ENCODE results near the gene KDM5B.
"Not testable (repeated sequence)": the region's sequence is repeated elsewhere in the genome, so short reads cannot be mapped to it uniquely, and the experiment has no call there.

Gene KDM5B

GRCh38 chr1:202762019-202762418, 46.2 kb downstream of the KDM5B start:
- peaks cover 28% of the 10 kb centered on the region for H3K36me3 ChIP-seq (ENCODE audit: control insufficient read depth, insufficient read depth, low read length)

DNA sequence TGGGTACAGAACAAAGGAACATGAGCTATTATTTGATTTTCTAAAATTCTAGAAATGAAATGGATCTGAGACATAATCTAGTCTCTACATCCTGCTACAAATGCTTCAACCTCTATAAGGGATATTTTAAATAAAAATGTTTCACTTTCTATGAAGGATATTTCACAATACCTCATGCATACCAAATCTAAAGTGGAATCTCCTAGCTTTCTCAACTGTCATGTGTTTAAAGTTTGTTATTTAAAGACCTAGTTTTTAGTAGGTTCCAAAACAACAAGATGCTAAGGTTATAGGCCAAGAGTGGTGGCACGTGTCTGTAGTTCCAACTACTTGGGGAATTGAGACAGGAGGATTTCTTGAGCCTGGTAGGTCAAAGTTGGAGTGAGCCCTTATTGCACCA, 47.6 kb downstream of the KDM5B start:
- Histone ChIP-seq H3K4me3 (ENCODE audit: low read depth, low read length) (no peak overlapping the region), H3K27me3 (ENCODE audit: control insufficient read depth, insufficient read depth, low read length) (no peaks in the 10 kb centered on the region), H3K4me1 (ENCODE audit: control insufficient read depth, insufficient read depth, low read length) (no peaks in the 10 kb centered on the region), H3K36me3 (ENCODE audit: control insufficient read depth, insufficient read depth, low read length) (peaks cover 32% of the 10 kb centered on the region), H3K9me3 (ENCODE audit: control insufficient read depth, insufficient read depth, low read length) (no peaks in the 10 kb centered on the region), H3K9ac (ENCODE audit: low read depth, low read length) (no peak overlapping the region)

More at GRCh38 chr1:202762019-202762418, 46.2 kb downstream of the KDM5B start:
- Histone ChIP-seq H3K4me1 (ENCODE audit: control insufficient read depth, insufficient read depth, low read length) (no peaks in the 10 kb centered on the region), H3K4me3 (ENCODE audit: low read depth, low read length) (no peak overlapping the region), H3K9ac (ENCODE audit: low read depth, low read length) (no peak overlapping the region), H3K9me3 (ENCODE audit: control insufficient read depth, insufficient read depth, low read length) (no peaks in the 10 kb centered on the region), H3K27me3 (ENCODE audit: control insufficient read depth, insufficient read depth, low read length) (no peaks in the 10 kb centered on the region)

DNA sequence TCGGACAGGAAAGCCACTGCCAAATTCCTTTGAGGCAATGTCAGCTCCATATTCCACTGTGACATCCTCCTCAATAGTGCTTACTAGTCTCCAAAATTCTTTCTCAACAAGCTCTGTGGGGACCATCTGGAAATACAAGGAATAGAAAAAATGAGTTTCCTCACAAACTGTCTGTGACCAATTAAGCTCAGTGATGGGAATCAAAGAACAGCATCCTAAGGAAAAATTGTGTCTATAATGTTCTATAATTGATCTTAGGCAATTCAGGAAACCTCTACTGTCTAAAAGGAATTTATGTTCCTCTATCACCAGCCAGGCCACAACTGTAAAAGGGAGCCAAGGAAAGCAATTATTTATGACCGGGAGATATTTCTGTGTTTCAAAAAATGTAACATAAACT, 51.8 kb downstream of the KDM5B start:
- Histone ChIP-seq H3K9me3 (ENCODE audit: control insufficient read depth, insufficient read depth, low read length) (no peaks in the 10 kb centered on the region), H3K36me3 (ENCODE audit: control insufficient read depth, insufficient read depth, low read length) (peaks cover 58% of the 10 kb centered on the region), H3K27me3 (ENCODE audit: control insufficient read depth, insufficient read depth, low read length) (no peaks in the 10 kb centered on the region), H3K4me1 (ENCODE audit: control insufficient read depth, insufficient read depth, low read length) (no peaks in the 10 kb centered on the region), H3K4me3 (ENCODE audit: low read depth, low read length) (no peak overlapping the region), H3K9ac (ENCODE audit: low read depth, low read length) (no peak overlapping the region)

DNA sequence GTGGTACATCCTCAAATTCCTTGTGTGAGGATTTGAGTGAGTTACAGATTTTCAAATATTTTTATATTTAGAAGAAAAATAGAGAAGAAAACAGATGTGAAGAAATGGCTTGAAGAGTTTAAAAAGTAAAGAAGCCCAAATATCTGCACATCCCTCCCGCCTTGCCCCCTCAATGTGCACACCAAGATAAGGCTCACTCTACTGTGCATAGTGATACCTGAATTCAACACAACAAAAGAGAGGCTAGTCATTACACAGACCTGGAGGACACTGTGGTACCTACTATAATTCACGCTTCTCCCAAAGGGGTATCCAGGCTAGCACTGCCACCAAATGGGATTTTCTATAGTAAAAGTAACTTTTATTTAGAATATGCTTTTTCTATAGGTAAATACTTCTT, 53.9 kb downstream of the KDM5B start:
- H3K36me3 ChIP-seq (ENCODE audit: control insufficient read depth, insufficient read depth, low read length): peaks cover 58% of the 10 kb centered on the region
- H3K9me3 ChIP-seq (ENCODE audit: control insufficient read depth, insufficient read depth, low read length): no peaks in the 10 kb centered on the region
- no peaks in the 10 kb centered on the region for H3K4me1 ChIP-seq (ENCODE audit: control insufficient read depth, insufficient read depth, low read length)
- no peak overlapping the region for H3K9ac ChIP-seq (ENCODE audit: low read depth, low read length)
- H3K4me3 ChIP-seq (ENCODE audit: low read depth, low read length): no peak overlapping the region
- no peaks in the 10 kb centered on the region for H3K27me3 ChIP-seq (ENCODE audit: control insufficient read depth, insufficient read depth, low read length)

DNA sequence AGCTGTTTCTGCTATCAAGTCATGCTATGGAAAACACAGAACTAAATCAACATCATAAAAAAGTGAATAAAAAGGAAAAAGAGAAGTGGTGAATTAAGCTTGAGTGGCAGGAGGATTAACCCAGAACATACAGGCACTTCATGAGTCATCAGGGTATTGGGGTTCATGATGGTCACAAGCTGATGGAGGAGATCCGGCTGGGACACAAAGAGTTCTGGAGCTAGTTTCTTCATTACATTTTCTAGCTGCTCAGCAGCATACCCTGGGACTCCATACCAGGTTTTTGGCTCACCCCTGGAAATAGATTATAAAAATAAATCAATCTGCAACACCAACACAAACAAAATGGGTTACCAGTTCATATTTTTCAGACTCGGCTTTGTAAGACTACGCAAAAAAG, 55.4 kb downstream of the KDM5B start:
- no peaks in the 10 kb centered on the region for H3K27me3 ChIP-seq (ENCODE audit: control insufficient read depth, insufficient read depth, low read length)
- peaks cover 59% of the 10 kb centered on the region for H3K36me3 ChIP-seq (ENCODE audit: control insufficient read depth, insufficient read depth, low read length)

GRCh38 chr1:202750761-202751160, 57.5 kb downstream of the KDM5B start:
- Histone ChIP-seq H3K27me3 (ENCODE audit: control insufficient read depth, insufficient read depth, low read length) (no peaks in the 10 kb centered on the region), H3K36me3 (ENCODE audit: control insufficient read depth, insufficient read depth, low read length) (peaks cover 50% of the 10 kb centered on the region), H3K4me3 (ENCODE audit: low read depth, low read length) (no peak overlapping the region), H3K9ac (ENCODE audit: low read depth, low read length) (no peak overlapping the region), H3K9me3 (ENCODE audit: control insufficient read depth, insufficient read depth, low read length) (no peaks in the 10 kb centered on the region), H3K4me1 (ENCODE audit: control insufficient read depth, insufficient read depth, low read length) (no peaks in the 10 kb centered on the region)

More for the DNA sequence above, 55.4 kb downstream of the KDM5B start:
- Histone ChIP-seq H3K9me3 (ENCODE audit: control insufficient read depth, insufficient read depth, low read length) (no peaks in the 10 kb centered on the region), H3K4me1 (ENCODE audit: control insufficient read depth, insufficient read depth, low read length) (no peaks in the 10 kb centered on the region), H3K9ac (ENCODE audit: low read depth, low read length) (no peak overlapping the region), H3K4me3 (ENCODE audit: low read depth, low read length) (no peak overlapping the region)

GRCh38 chr1:202750024-202750423, 58.2 kb downstream of the KDM5B start:
- Histone ChIP-seq H3K9ac (ENCODE audit: low read depth, low read length) (no peak overlapping the region), H3K4me1 (ENCODE audit: control insufficient read depth, insufficient read depth, low read length) (no peaks in the 10 kb centered on the region), H3K27me3 (ENCODE audit: control insufficient read depth, insufficient read depth, low read length) (no peaks in the 10 kb centered on the region), H3K4me3 (ENCODE audit: low read depth, low read length) (no peak overlapping the region), H3K36me3 (ENCODE audit: control insufficient read depth, insufficient read depth, low read length) (peaks cover 50% of the 10 kb centered on the region), H3K9me3 (ENCODE audit: control insufficient read depth, insufficient read depth, low read length) (no peaks in the 10 kb centered on the region)

DNA sequence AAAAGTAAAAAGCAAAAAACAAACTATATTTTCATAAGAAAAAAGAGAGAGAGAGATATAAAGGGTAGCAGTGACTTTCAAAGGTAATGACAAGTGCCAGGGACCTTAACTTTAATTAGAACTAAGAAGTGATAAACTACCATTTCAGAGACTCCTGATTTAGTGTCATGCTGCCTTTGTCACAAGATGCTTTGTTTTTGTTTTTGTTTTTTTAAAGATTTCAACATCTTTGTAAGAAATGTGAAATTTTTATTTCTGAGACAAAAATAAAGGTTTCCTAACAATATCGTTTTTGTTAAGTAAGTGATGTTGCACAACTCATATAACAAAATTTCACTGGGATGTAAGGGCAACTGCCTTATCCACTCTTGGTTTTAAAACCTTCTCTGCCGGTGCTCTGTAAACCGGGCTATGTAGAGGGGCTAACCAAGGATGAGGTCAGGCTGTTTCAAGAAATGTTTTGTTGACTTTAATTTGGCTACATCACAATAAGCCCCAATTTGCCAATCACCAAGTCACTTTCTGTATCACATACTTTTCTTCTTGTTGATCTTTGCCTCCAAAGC, 62.8 kb downstream of the KDM5B start:
- H3K9ac ChIP-seq (ENCODE audit: low read depth, low read length): no peak overlapping the region
- no peaks in the 10 kb centered on the region for H3K4me1 ChIP-seq (ENCODE audit: control insufficient read depth, insufficient read depth, low read length)
- H3K27me3 ChIP-seq (ENCODE audit: control insufficient read depth, insufficient read depth, low read length): no peaks in the 10 kb centered on the region
- H3K4me3 ChIP-seq (ENCODE audit: low read depth, low read length): no peak overlapping the region
- peaks cover 59% of the 10 kb centered on the region for H3K36me3 ChIP-seq (ENCODE audit: control insufficient read depth, insufficient read depth, low read length)
- H3K9me3 ChIP-seq (ENCODE audit: control insufficient read depth, insufficient read depth, low read length): no peaks in the 10 kb centered on the region

DNA sequence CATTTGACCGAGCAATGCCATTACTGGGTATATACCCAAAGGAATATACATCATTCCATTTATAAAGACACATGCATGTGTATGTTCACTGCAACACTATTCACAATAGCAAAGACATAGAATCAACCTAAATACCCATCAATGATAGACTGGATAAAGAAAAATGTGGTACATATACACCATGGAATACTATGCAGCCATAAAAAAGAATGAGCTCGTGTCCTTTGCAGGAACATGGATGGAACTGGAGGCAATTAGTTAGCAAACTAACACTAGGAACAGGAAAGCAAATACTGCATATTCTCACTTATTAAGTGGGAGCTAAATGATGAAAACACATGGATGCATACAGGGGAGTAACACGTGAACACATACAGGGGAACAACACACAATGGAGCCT, 63.5 kb downstream of the KDM5B start:
- not testable (repeated sequence) for H3K4me1 ChIP-seq (ENCODE audit: control insufficient read depth, insufficient read depth, low read length); H3K9me3 ChIP-seq (ENCODE audit: control insufficient read depth, insufficient read depth, low read length); H3K27me3 ChIP-seq (ENCODE audit: control insufficient read depth, insufficient read depth, low read length); H3K4me3 ChIP-seq (ENCODE audit: low read depth, low read length); H3K9ac ChIP-seq (ENCODE audit: low read depth, low read length)
- H3K36me3 ChIP-seq (ENCODE audit: control insufficient read depth, insufficient read depth, low read length): peaks cover 59% of the 10 kb centered on the region

GRCh38 chr1:202742496-202742895, 65.7 kb downstream of the KDM5B start:
- no peaks in the 10 kb centered on the region for H3K4me1 ChIP-seq (ENCODE audit: control insufficient read depth, insufficient read depth, low read length)
- H3K9ac ChIP-seq (ENCODE audit: low read depth, low read length): no peak overlapping the region
- H3K36me3 ChIP-seq (ENCODE audit: control insufficient read depth, insufficient read depth, low read length): peaks cover 55% of the 10 kb centered on the region
- H3K4me3 ChIP-seq (ENCODE audit: low read depth, low read length): no peak overlapping the region
- H3K27me3 ChIP-seq (ENCODE audit: control insufficient read depth, insufficient read depth, low read length): no peaks in the 10 kb centered on the region
- no peaks in the 10 kb centered on the region for H3K9me3 ChIP-seq (ENCODE audit: control insufficient read depth, insufficient read depth, low read length)

DNA sequence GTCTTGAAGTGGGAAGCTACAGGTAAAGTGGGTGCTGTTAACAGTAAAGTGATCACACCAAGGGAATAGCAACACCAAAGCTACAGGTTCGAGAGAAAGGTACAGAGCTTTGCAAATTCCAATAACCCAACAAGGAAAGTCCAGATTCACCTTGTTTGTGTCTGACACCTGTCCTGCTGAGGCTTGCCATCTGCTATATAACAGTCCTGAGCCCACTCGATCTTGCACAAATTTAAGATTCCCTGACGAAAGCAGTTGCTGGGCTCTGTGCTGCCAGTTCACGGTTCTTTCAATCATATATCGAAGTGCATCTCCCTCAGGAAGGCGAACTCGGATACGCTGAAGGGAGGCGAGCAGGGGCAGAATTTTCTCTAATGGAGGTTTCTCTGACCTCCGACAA, 75.0 kb downstream of the KDM5B start:
- Histone ChIP-seq H3K36me3 (ENCODE audit: control insufficient read depth, insufficient read depth, low read length) (peaks cover 70% of the 10 kb centered on the region), H3K9me3 (ENCODE audit: control insufficient read depth, insufficient read depth, low read length) (no peaks in the 10 kb centered on the region), H3K9ac (ENCODE audit: low read depth, low read length) (no peak overlapping the region), H3K4me1 (ENCODE audit: control insufficient read depth, insufficient read depth, low read length) (no peaks in the 10 kb centered on the region), H3K27me3 (ENCODE audit: control insufficient read depth, insufficient read depth, low read length) (no peaks in the 10 kb centered on the region), H3K4me3 (ENCODE audit: low read depth, low read length) (no peak overlapping the region)

- Histone ChIP-seq H3K4me3 (ENCODE audit: low read depth, low read length) (no peak overlapping the region), H3K36me3 (ENCODE audit: control insufficient read depth, insufficient read depth, low read length) (peaks cover 58% of the 10 kb centered on the region), H3K9ac (ENCODE audit: low read depth, low read length) (no peak overlapping the region), H3K4me1 (ENCODE audit: control insufficient read depth, insufficient read depth, low read length) (no peaks in the 10 kb centered on the region), H3K27me3 (ENCODE audit: control insufficient read depth, insufficient read depth, low read length) (no peaks in the 10 kb centered on the region), H3K9me3 (ENCODE audit: control insufficient read depth, insufficient read depth, low read length) (no peaks in the 10 kb centered on the region)
Measured at GRCh38 chr1:202728951-202729350, 79.3 kb downstream of the KDM5B start.

Measured in iPS-15b (cell line).